PC-9 (cell line): ENCODE data around the gene CRADD. TPM values are rescaled to one million over a fixed set of nuclear protein-coding genes. Genes with fewer than 3 reads are reported as not detected.

Source experiments
- BruUV-seq: library from RNA; stranded (reverse); fragments of 400-500 nt; replicated peaks from 2 replicates; lab custom pipeline; 2021; lab: Mats Ljungman, UMichigan
- CTCF ChIA-PET: fragments of 300-600 bp; sonication (Branson Sonifier 250); formaldehyde crosslinking; loops from one replicate; lab custom pipeline; 2022; ENCODE audit warnings: antibody characterized with exemption; lab: Charles Lee
- POLR2A ChIA-PET: fragments of 300-600 bp; sonication (Branson Sonifier 250); formaldehyde crosslinking; loops from one replicate; lab custom pipeline; 2022; ENCODE audit warnings: antibody characterized with exemption; ENCODE audit not compliant: unreplicated experiment; lab: Charles Lee
- DNase-seq, 2 experiments: peaks; one replicate each; pipeline versions ENCODE4 v3.0.0 to v3.0.0-alpha.2; 2015 to 2022; ENCODE audit warnings: mixed read lengths in 1 of 2
- H2AFZ ChIP-seq: fragments of 200-600 bp; sonication (generic); 2 replicates; pipeline ENCODE4 v1.8.1; 2017; ENCODE audit warnings: antibody characterized with exemption
- H3F3A ChIP-seq: fragments of 200-600 bp; sonication (generic); 2 replicates; pipeline ENCODE4 v1.8.1; 2017; ENCODE audit warnings: antibody characterized with exemption, mild to moderate bottlenecking, low read depth; ENCODE audit not compliant: insufficient read depth
- H3K27ac ChIP-seq: fragments of 200-600 bp; sonication (generic); 2 replicates; pipeline ENCODE4 v1.6.1; 2016; ENCODE audit warnings: mixed run types
- H3K27me3 ChIP-seq: fragments of 200-600 bp; sonication (generic); 2 replicates; pipeline ENCODE4 v1.6.1; 2016; ENCODE audit warnings: low read depth, mixed run types; ENCODE audit not compliant: insufficient read depth
- H3K36me3 ChIP-seq: fragments of 200-600 bp; sonication (generic); 2 replicates; pipeline ENCODE4 v1.6.1; 2016; ENCODE audit warnings: low read depth, mixed run types
- H3K4me1 ChIP-seq: fragments of 200-600 bp; sonication (generic); replicated peaks from 2 replicates; pipeline ENCODE4 v1.6.1; 2016; ENCODE audit warnings: mixed run types; ENCODE audit not compliant: insufficient read depth
- H3K4me2 ChIP-seq: fragments of 200-600 bp; sonication (generic); 2 replicates; pipeline ENCODE4 v1.6.1; 2017; ENCODE audit warnings: mixed run types
- H3K4me3 ChIP-seq: fragments of 200-600 bp; sonication (generic); 2 replicates; pipeline ENCODE4 v1.6.1; 2016; ENCODE audit warnings: mixed run types
- H3K79me2 ChIP-seq: fragments of 200-600 bp; sonication (generic); 2 replicates; pipeline ENCODE4 v1.6.1; 2017; ENCODE audit warnings: low read depth, mixed run types
- H3K9me2 ChIP-seq: fragments of 200-600 bp; sonication (generic); 2 replicates; pipeline ENCODE4 v1.8.1; 2017; ENCODE audit warnings: mild to moderate bottlenecking; ENCODE audit not compliant: insufficient read depth
- H3K9me3 ChIP-seq: fragments of 200-600 bp; sonication (generic); 2 replicates; pipeline ENCODE4 v1.8.1; 2016; ENCODE audit warnings: low read depth; ENCODE audit not compliant: insufficient read depth
- H4K20me1 ChIP-seq: fragments of 200-600 bp; sonication (generic); 2 replicates; pipeline ENCODE4 v1.8.1; 2017; ENCODE audit not compliant: insufficient read depth
- CTCF ChIP-seq: fragments of 200-600 bp; sonication (generic); conservative IDR thresholded peaks from 2 replicates; pipeline ENCODE4 v1.6.1; 2017; ENCODE audit warnings: mixed run types, antibody characterized with exemption, mild to moderate bottlenecking, moderate library complexity
- EZH2 ChIP-seq: fragments of 200-600 bp; sonication (generic); IDR thresholded peaks from 2 replicates; pipeline ENCODE4 v1.8.0; 2017; ENCODE audit warnings: antibody characterized with exemption, low read depth
- intact Hi-C: fragments of 100-400 bp; cut with micrococcal nuclease; formaldehyde crosslinking; loops from one replicate; pipeline ENCODE4 v1.10.0; 2022; ENCODE audit not compliant: unreplicated experiment
- total RNA-seq: library from RNA; stranded (reverse); gene quantifications from 2 replicates; pipeline ENCODE4 v1.2.3, GENCODE V29; 2021

CRADD gene
- total RNA-seq, 1 experiment from 2014 or later, result 7.6 TPM

- intact Hi-C loops, result no loop called here
- Histone ChIP-seq H4K20me1 (no peaks in the 10 kb centered on the region), H3K79me2 (no peaks in the 10 kb centered on the region), H3K4me3 (no peak overlapping the region), H3K27ac (no peak overlapping the region), H3K27me3 (no peaks in the 10 kb centered on the region), H3K9me2 (no peaks in the 10 kb centered on the region), H3F3A (no peaks in the 10 kb centered on the region), H3K9me3 (no peaks in the 10 kb centered on the region; the same call in 1 of the 2 replicates), H3K36me3 (no peaks in the 10 kb centered on the region), H3K4me1 (no peaks in the 10 kb centered on the region), H2AFZ (no peak overlapping the region), H3K4me2 (no peak overlapping the region)
- ChIA-PET CTCF (interaction anchor here (0.6 kb wide), 1 partner anchor 555 kb away, joined by 3 read pairs; no protein-coding TSS in a partner anchor), POLR2A (interaction anchor here (0.7 kb wide), 1 partner anchor 231 kb away, joined by 5 read pairs; no protein-coding TSS in a partner anchor)
- TF ChIP-seq EZH2 (no peak), CTCF (no peak)
- no TSS peak for BruUV-seq
- DNase-seq, result no peak
Observed at GRCh38 chr12:93757792-93758694, 80.9 kb downstream of the CRADD start.

GRCh38 chr12:93758801-93759373 is 81.7 kb downstream of the CRADD start:
- CTCF ChIA-PET, result interaction anchor here (0.6 to 0.7 kb wide), 2 partner anchors 247 to 555 kb away, joined by 3 read pairs; no protein-coding TSS in a partner anchor
- H3K27ac ChIP-seq, result no peak overlapping the region
- POLR2A ChIA-PET, result interaction anchor here (0.7 kb wide), 2 partner anchors 9 to 232 kb away, joined by 4 to 5 read pairs; no protein-coding TSS in a partner anchor
- no peak for DNase-seq
- H3K9me3 ChIP-seq, result no peaks in the 10 kb centered on the region; the same call in 1 of the 2 replicates
- no peaks in the 10 kb centered on the region for H3F3A ChIP-seq
- no peaks in the 10 kb centered on the region for H3K4me1 ChIP-seq
- no peaks in the 10 kb centered on the region for H3K9me2 ChIP-seq
- H3K79me2 ChIP-seq, result no peaks in the 10 kb centered on the region
- H2AFZ ChIP-seq, result no peak overlapping the region
- TF ChIP-seq CTCF (no peak), EZH2 (no peak)
- intact Hi-C loops, result no loop called here
- H4K20me1 ChIP-seq, result no peaks in the 10 kb centered on the region
- no peaks in the 10 kb centered on the region for H3K27me3 ChIP-seq
- H3K4me2 ChIP-seq, result no peak overlapping the region
- no TSS peak for BruUV-seq
- no peak overlapping the region for H3K4me3 ChIP-seq
- H3K36me3 ChIP-seq, result no peaks in the 10 kb centered on the region

GRCh38 chr12:93759512-93760081 is 82.4 kb downstream of the CRADD start:
- intact Hi-C loops, result no loop called here
- POLR2A ChIA-PET, result interaction anchor here (0.6 to 0.7 kb wide), 2 partner anchors 10 to 258 kb away, joined by 4 to 8 read pairs; no protein-coding TSS in a partner anchor
- Histone ChIP-seq H4K20me1 (no peaks in the 10 kb centered on the region), H3K9me3 (no peaks in the 10 kb centered on the region; the same call in 1 of the 2 replicates), H3K79me2 (no peaks in the 10 kb centered on the region), H3K27ac (no peak overlapping the region), H2AFZ (no peak overlapping the region), H3K9me2 (no peaks in the 10 kb centered on the region), H3K4me1 (no peaks in the 10 kb centered on the region), H3K36me3 (no peaks in the 10 kb centered on the region), H3K4me3 (no peak overlapping the region), H3K4me2 (no peak overlapping the region), H3F3A (no peaks in the 10 kb centered on the region), H3K27me3 (no peaks in the 10 kb centered on the region)
- no peak for TF ChIP-seq EZH2
- no peak for TF ChIP-seq CTCF
- no TSS peak for BruUV-seq
- CTCF ChIA-PET, result interaction anchor here (0.6 to 0.7 kb wide), 2 partner anchors 248 to 251 kb away, joined by 3 read pairs; no protein-coding TSS in a partner anchor
- no peak for DNase-seq
